GM19035 (cell line): Measurements from ENCODE around the gene RIMBP2.
"Not testable (repeated sequence)": the region's sequence is repeated elsewhere in the genome, so short reads cannot be mapped to it uniquely, and the experiment has no call there.

ENCODE experiments used
- ATAC-seq: cut with Tn5 transposase; IDR thresholded peaks from one replicate; pipeline ENCODE4 v1.9.1; 2021; ENCODE audit not compliant: unreplicated experiment

The RIMBP2 gene

GRCh38 chr12:130738403-130738802 is 22.3 kb upstream of the RIMBP2 start:
- ATAC-seq: not testable (repeated sequence)

GRCh38 chr12:130737731-130738130 is 21.6 kb upstream of the RIMBP2 start:
- ATAC-seq: no peak

- ATAC-seq: no peak
These were observed 13.2 kb upstream of the RIMBP2 start for GRCh38 chr12:130729344-130729743.

- no peak for ATAC-seq
These were observed 12.3 kb upstream of the RIMBP2 start for GRCh38 chr12:130728158-130729058.

GRCh38 chr12:130719263-130719859 is 3.3 kb upstream of the RIMBP2 start:
- no peak for ATAC-seq

GRCh38 chr12:130717752-130718151 is 1.7 kb upstream of the RIMBP2 start:
- no peak for ATAC-seq

GRCh38 chr12:130716969-130717366 is 869 bp upstream of the RIMBP2 start:
- ATAC-seq: no peak

GRCh38 chr12:130715150-130715997 is 725 bp downstream of the RIMBP2 start:
- no peak for ATAC-seq

- no peak for ATAC-seq
These were observed 1.4 kb downstream of the RIMBP2 start for GRCh38 chr12:130714591-130715149.

GRCh38 chr12:130714091-130714590 is 2.0 kb downstream of the RIMBP2 start:
- no peak for ATAC-seq

GRCh38 chr12:130713581-130713991 is 2.5 kb downstream of the RIMBP2 start:
- ATAC-seq: no peak

- no peak for ATAC-seq
These were observed 3.6 kb downstream of the RIMBP2 start for GRCh38 chr12:130712346-130713065.

GRCh38 chr12:130711756-130712155 is 4.3 kb downstream of the RIMBP2 start:
- ATAC-seq: no peak

- no peak for ATAC-seq
These were observed 5.4 kb downstream of the RIMBP2 start for GRCh38 chr12:130710733-130711080.

GRCh38 chr12:130709971-130710732 is 5.9 kb downstream of the RIMBP2 start:
- no peak for ATAC-seq

GRCh38 chr12:130709151-130709970 is 6.7 kb downstream of the RIMBP2 start:
- no peak for ATAC-seq

- no peak for ATAC-seq
These were observed 7.5 kb downstream of the RIMBP2 start for GRCh38 chr12:130708648-130709047.

- ATAC-seq: no peak
These were observed 8.6 kb downstream of the RIMBP2 start for GRCh38 chr12:130707571-130707891.
